Body of pancreas (tissue), 4 donors: ENCODE measurements around the gene NUBPL. TPM values are rescaled to one million over a fixed set of nuclear protein-coding genes. Genes with fewer than 3 reads are reported as not detected.

ENCODE experiments used
- ATAC-seq: fragments of 150-250 bp; one replicate; pipeline ENCODE4 v1.9.1; 2016
- DNase-seq, 4 donors: peaks; one replicate each; pipeline ENCODE4 v3.0.0-alpha.2; 2019
- H3K27ac ChIP-seq, 4 donors: fragments of 200-600 bp; sonication (generic); 1 replicate in 3 of 4; 2 replicates in 1 of 4; pipeline versions ENCODE4 v1.5.1 to v1.6.1; 2016 to 2019; ENCODE audit warnings: mild to moderate bottlenecking in 1 of 4, mixed read lengths in 1 of 4, moderate library complexity in 1 of 4
- H3K27me3 ChIP-seq, 2 donors: fragments of 200-600 bp; sonication (generic); one replicate each; pipeline ENCODE4 v1.6.0; 2016; ENCODE audit warnings: mild to moderate bottlenecking in 1 of 2
- H3K36me3 ChIP-seq, 2 donors: fragments of 200-600 bp; sonication (generic); replicated peaks in 1 of 2; 2 replicates each; pipeline ENCODE4 v1.5.1; 2016; ENCODE audit warnings: low read depth in 2 of 2; ENCODE audit not compliant: insufficient read depth in 1 of 2
- H3K4me1 ChIP-seq: fragments of 200-600 bp; sonication (generic); one replicate; pipeline ENCODE4 v1.6.0; 2016
- H3K4me3 ChIP-seq, 2 donors: fragments of 200-600 bp; sonication (generic); 1 replicate in 1 of 2; 2 replicates in 1 of 2; pipeline ENCODE4 v1.5.1; 2016 to 2019
- H3K9me3 ChIP-seq, 3 donors: fragments of 200-600 bp; sonication (generic); 1 replicate in 2 of 3; 2 replicates in 1 of 3; pipeline ENCODE4 v1.5.1; 2016
- POLR2A ChIP-seq, 3 donors: fragments of 450-650 bp; IDR thresholded peaks; one replicate each; pipeline ENCODE4 v1.6.1; 2016; ENCODE audit warnings: antibody characterized with exemption in 3 of 3, mild to moderate bottlenecking in 2 of 3
- WGBS, 2 donors: methylation state at CpG; one replicate each; pipeline ENCODE4 v1.1.5; 2017; 5-methylcytosine and 5-hydroxymethylcytosine counted together
- intact Hi-C: fragments of 100-400 bp; cut with DNase I; formaldehyde crosslinking; loops from one replicate; pipeline ENCODE4 v1.15.1; 2023
- small RNA-seq: library from RNA; depleted of rRNA; stranded (forward); fragments of <200 nt; gene quantifications from one replicate; pipeline ENCODE3, GENCODE V24; 2016
- total RNA-seq, 2 donors: library from RNA; depleted of rRNA; stranded (reverse); fragments of >200 nt; gene quantifications; one replicate each; pipeline ENCODE4 v1.1.0, GENCODE V29; 2016
- TF ChIP-seq, protein P1 (sequence below), 7 experiments: fragments of 450-650 bp in 4 of 7; fragments of 200-600 bp in 3 of 7; sonication (generic) in 3 of 7; IDR thresholded peaks; one replicate each; pipeline ENCODE4 v1.5.1; 2016 to 2019; ENCODE audit warnings: antibody characterized with exemption in 7 of 7

Gene NUBPL
- total RNA-seq, 2 donors from 2014 or later = 4.7 to 18.5 TPM

DNA sequence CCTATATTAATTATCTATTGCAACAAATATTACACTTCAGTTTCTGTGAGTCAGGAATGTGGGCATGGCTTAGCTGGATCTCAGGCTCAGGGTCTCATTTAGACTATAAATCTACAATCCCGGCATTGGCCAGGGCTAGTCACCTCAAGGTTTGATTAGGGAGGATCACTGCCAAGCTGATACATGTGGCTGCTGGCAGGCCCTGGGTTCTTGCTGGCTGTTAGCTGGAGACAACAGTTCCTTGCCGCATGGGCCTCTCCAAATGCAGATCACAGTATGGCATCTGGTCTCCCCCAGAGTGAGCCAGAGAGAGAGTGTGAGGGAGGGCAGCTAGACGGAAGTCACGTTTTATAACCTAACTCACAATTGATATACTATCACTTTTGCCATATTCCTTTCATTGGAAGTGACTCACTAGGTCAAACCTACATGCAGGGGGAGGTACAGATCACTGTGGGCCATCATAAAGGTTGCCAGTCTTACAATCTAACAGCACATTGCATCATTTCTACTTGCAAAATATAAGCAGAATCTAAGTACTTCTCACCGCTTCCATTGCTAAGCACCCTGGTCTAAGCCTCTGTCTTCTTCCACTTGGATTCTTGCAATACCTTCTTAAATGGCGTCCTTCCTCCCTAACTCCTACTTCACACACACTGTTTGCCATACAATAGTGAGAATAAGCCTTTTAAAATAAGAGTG, 341.9 kb downstream of the NUBPL start:
- Histone ChIP-seq H3K27ac (no peak overlapping the region), H3K9me3 (no peaks in the 10 kb centered on the region), H3K36me3 (no peaks in the 10 kb centered on the region), H3K4me3 (no peak overlapping the region), H3K4me1 (peaks cover 16% of the 10 kb centered on the region), H3K27me3 (no peaks in the 10 kb centered on the region)
- no peak for ATAC-seq
- WGBS, 2 donors = 59 to 66% methylated on average over 6 of the region's 6 CpGs
- TF ChIP-seq, protein P1, sequence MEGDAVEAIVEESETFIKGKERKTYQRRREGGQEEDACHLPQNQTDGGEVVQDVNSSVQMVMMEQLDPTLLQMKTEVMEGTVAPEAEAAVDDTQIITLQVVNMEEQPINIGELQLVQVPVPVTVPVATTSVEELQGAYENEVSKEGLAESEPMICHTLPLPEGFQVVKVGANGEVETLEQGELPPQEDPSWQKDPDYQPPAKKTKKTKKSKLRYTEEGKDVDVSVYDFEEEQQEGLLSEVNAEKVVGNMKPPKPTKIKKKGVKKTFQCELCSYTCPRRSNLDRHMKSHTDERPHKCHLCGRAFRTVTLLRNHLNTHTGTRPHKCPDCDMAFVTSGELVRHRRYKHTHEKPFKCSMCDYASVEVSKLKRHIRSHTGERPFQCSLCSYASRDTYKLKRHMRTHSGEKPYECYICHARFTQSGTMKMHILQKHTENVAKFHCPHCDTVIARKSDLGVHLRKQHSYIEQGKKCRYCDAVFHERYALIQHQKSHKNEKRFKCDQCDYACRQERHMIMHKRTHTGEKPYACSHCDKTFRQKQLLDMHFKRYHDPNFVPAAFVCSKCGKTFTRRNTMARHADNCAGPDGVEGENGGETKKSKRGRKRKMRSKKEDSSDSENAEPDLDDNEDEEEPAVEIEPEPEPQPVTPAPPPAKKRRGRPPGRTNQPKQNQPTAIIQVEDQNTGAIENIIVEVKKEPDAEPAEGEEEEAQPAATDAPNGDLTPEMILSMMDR (IDR thresholded peaks at IDR 0.05) = no peak
- no peak for TF ChIP-seq POLR2A (IDR thresholded peaks at IDR 0.05)
- intact Hi-C loops = no loop called here
- DNase-seq = peak in 2 of 4 donors; percentile 27 to 35

DNA sequence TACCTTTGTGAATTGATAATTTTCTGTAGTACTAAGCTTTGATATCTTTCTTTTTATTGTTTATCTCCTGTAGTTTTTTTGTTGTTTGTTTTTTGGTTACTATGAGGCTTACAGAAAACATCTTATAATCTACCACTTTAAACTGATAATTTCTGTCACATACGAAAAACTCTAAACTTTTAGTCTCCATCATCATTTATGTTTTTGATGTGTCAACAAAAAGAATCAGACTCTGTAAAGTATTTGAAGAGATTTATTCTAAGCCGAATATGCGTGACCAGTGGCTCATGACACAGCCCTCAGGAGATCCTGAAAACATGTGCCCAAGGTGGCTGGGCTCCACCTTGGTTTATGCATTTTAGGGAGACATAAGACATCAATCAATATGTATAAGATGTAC, 348.8 kb downstream of the NUBPL start:
- no peak for TF ChIP-seq POLR2A (IDR thresholded peaks at IDR 0.05)
- TF ChIP-seq, protein P1 (IDR thresholded peaks at IDR 0.05) = no peak
- 91 to 93% methylated on average over 3 of the region's 3 CpGs for WGBS, 2 donors
- no peak for DNase-seq
- peaks cover 0 to 6% (median 0%) of the 10 kb centered on the region in 3 donors for H3K9me3 ChIP-seq
- H3K27me3 ChIP-seq = no peaks in the 10 kb centered on the region
- intact Hi-C loops = no loop called here
- no peaks in the 10 kb centered on the region for H3K4me1 ChIP-seq
- H3K27ac ChIP-seq = no peak overlapping the region
- no peak overlapping the region for H3K4me3 ChIP-seq
- no peak for ATAC-seq
- no peaks in the 10 kb centered on the region for H3K36me3 ChIP-seq

Small RNA genes within 50 kb of the gene (small RNA-seq; reads per million reads assigned to genes)
- gene RNU6-455P (not detected), gene RNU6-602P (not detected)

Other genes with a start within 250 kb of the NUBPL start
- 10 to 100 TPM; 14.5 to 24.1 TPM for gene HEATR5A, start 140.9 kb upstream of the NUBPL start, total RNA-seq
- 10 to 100 TPM; 20.4 to 22.3 TPM for gene DTD2, start 103.9 kb upstream of the NUBPL start, total RNA-seq
- not detected for gene GPR33, start 73.4 kb upstream of the NUBPL start, total RNA-seq